BE2C (cell line): ENCODE data around the gene CHGA.

Experiments
- DNase-seq: peaks from one replicate; pipeline ENCODE4 v3.0.0-alpha.2; 2020
- H3K27me3 ChIP-seq: fragments of 250-450 bp; sonication (Bioruptor Pico); 2 replicates; pipeline ENCODE4 v1.5.1; 2020; ENCODE audit warnings: mild to moderate bottlenecking
- H3K36me3 ChIP-seq: fragments of 250-450 bp; sonication (Bioruptor Pico); 2 replicates; pipeline ENCODE4 v1.5.1; 2020; ENCODE audit warnings: mild to moderate bottlenecking
- H3K4me1 ChIP-seq: fragments of 250-450 bp; sonication (Bioruptor Pico); 2 replicates; pipeline ENCODE4 v1.5.1; 2020
- H3K4me3 ChIP-seq: 2 replicates; pipeline ENCODE4 v1.5.1; 2011; ENCODE audit warnings: low read depth, low read length
- H3K9me3 ChIP-seq: fragments of 250-450 bp; sonication (Bioruptor Pico); 2 replicates; pipeline ENCODE4 v1.5.1; 2020
- CTCF ChIP-seq: IDR thresholded peaks from 2 replicates; pipeline ENCODE4 v1.5.1; 2012; ENCODE audit warnings: mild to moderate bottlenecking, low read depth, low read length

CHGA gene

GRCh38 chr14:92940543-92940942, 17.6 kb downstream of the CHGA start:
- no peaks in the 10 kb centered on the region for H3K9me3 ChIP-seq
- TF ChIP-seq CTCF, result no peak
- peaks cover 43% of the 10 kb centered on the region for H3K4me1 ChIP-seq
- H3K4me3 ChIP-seq, result no peak overlapping the region
- H3K36me3 ChIP-seq, result peaks cover 17% of the 10 kb centered on the region
- no peak for DNase-seq
- H3K27me3 ChIP-seq, result no peaks in the 10 kb centered on the region

GRCh38 chr14:92941531-92941930, 18.6 kb downstream of the CHGA start:
- Histone ChIP-seq H3K9me3 (no peaks in the 10 kb centered on the region), H3K4me1 (peaks cover 53% of the 10 kb centered on the region), H3K4me3 (no peak overlapping the region), H3K27me3 (no peaks in the 10 kb centered on the region), H3K36me3 (peaks cover 14% of the 10 kb centered on the region)
- no peak for DNase-seq
- no peak for TF ChIP-seq CTCF

- Histone ChIP-seq H3K4me3 (no peak overlapping the region), H3K9me3 (no peaks in the 10 kb centered on the region), H3K4me1 (peaks cover 50% of the 10 kb centered on the region), H3K27me3 (no peaks in the 10 kb centered on the region), H3K36me3 (peaks cover 13% of the 10 kb centered on the region)
- DNase-seq, result no peak
- no peak for TF ChIP-seq CTCF
These were observed 19.2 kb downstream of the CHGA start for GRCh38 chr14:92942136-92942535.

- no peak for TF ChIP-seq CTCF
- Histone ChIP-seq H3K27me3 (no peaks in the 10 kb centered on the region), H3K36me3 (peaks cover 15% of the 10 kb centered on the region), H3K4me1 (peaks cover 50% of the 10 kb centered on the region), H3K9me3 (no peaks in the 10 kb centered on the region), H3K4me3 (no peak overlapping the region)
- no peak for DNase-seq
These were observed 19.6 kb downstream of the CHGA start for GRCh38 chr14:92942576-92942975.

GRCh38 chr14:92942976-92943710, 20.2 kb downstream of the CHGA start:
- DNase-seq, result no peak
- peaks cover 46% of the 10 kb centered on the region for H3K4me1 ChIP-seq
- peaks cover 18% of the 10 kb centered on the region for H3K36me3 ChIP-seq
- H3K4me3 ChIP-seq, result no peak overlapping the region
- TF ChIP-seq CTCF, result no peak
- H3K27me3 ChIP-seq, result no peaks in the 10 kb centered on the region
- no peaks in the 10 kb centered on the region for H3K9me3 ChIP-seq

GRCh38 chr14:92943855-92944570, 21.1 kb downstream of the CHGA start:
- H3K4me1 ChIP-seq, result peaks cover 37% of the 10 kb centered on the region
- no peak for DNase-seq

More at GRCh38 chr14:92943855-92944570, 21.1 kb downstream of the CHGA start:
- H3K36me3 ChIP-seq, result peaks cover 18% of the 10 kb centered on the region
- no peak overlapping the region for H3K4me3 ChIP-seq
- H3K9me3 ChIP-seq, result no peaks in the 10 kb centered on the region
- no peaks in the 10 kb centered on the region for H3K27me3 ChIP-seq
- no peak for TF ChIP-seq CTCF
